Activated T-cell treated with anti-CD3 and anti-CD28 coated beads, Interleukin-2, amount 50 U/mL, for 48 hours (primary cell): ENCODE results near the gene DUOXA1.
"Not testable (repeated sequence)": the region's sequence is repeated elsewhere in the genome, so short reads cannot be mapped to it uniquely, and the experiment has no call there.

Source experiments
- DNase-seq, 2 experiments: peaks; one replicate each; pipeline ENCODE4 v3.0.0-alpha.2; 2020

The DUOXA1 gene

DNA sequence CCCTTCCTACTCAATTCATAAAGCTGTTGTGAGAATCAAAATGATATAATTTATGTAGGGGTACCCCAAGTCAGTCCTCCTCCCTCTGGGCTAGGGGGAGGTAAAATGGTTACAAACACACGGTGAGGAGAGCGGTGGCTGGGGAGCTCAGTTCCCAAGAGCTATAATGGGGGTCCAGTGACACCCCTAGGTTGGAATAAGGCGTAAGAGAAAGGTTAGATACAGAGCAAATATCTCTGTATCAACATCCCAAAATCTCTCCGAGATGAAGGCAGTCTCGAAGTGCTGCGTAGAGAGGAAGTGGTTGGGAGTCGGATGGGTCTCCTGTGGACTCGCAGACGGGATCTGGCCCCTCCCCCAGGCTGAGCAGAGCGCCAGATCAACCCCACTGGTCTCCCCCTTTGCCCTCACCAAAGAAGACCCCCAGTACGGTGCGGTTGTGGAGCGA is 17.5 kb downstream of the DUOXA1 start:
- DNase-seq: peak in 1 of 2 experiments; percentile 27

GRCh38 chr15:45111390-45112142 is 18.1 kb downstream of the DUOXA1 start:
- DNase-seq: no peak

GRCh38 chr15:45110256-45110820 is 19.3 kb downstream of the DUOXA1 start:
- DNase-seq: no peak

DNA sequence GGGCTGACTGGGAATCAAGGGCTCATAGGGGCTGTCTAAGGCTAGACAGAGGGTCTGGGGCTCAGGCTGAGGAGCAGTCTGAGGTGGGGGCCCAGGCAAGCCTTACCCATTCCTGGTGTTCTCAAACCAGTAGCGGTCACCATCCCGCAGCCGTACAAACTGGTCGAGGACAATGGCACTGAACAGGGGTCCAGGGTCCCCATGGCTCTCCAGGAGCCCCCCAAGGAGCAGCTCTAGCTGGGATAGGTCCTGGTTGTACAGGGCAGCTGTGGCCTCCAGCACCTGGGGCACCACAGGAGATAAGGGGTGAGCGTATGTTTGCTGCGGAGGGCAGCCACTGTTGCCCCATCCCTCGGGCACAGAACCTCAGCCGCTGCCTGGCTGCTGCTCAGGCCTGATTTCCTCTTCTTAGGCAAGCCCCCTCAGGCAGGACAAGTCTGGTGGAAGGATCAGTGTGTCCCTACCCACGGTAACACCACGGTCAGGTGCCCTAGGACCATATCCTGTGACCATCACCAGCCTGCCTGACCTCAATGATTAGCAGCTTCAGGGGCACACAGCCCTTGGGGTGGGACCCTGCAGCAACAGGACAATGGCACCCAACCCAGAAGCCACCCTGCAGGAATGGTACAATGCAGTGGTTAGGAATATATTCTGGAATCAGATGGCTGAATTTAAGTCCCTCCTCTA is 21.6 kb downstream of the DUOXA1 start:
- DNase-seq: no peak

DNA sequence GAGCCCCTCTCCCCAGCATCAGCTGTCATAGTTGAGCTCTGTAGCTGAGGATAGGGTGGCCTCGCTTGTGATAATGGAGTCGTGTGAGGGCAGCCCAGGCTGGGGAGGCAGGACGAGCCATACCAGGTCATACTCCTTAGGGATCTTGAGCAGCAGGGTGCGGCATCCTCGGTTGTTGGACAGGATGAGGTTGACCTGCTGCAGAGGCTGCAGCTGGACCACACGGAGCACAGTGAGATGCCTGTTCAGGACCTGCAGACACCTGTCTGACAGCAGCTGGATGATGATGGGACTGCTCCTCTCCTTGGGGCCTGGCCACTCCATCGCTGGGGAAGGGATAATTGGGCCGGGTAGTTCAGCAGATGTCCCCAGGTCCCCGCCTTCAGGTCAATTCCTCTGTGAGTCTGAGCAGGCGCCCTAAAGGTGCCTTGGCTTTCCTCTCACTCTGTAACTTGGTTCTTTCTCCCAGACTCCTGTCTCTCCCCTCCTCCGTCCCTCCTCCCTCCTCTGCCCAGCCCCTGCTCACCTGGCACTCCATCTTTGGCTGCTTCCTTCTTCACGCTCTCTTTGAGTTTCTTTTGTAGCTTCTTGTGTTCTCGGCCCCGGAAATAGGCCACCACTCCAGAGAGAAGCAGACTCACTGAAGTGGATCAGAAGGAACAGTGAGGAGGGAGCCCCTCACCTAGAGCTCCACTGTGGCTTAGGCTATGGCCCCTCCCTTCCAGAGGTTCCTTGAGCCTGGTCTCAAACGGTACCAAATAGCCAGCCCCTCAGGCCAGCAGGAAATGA is 23.5 kb downstream of the DUOXA1 start:
- DNase-seq: no peak

- DNase-seq: no peak
Measured at GRCh38 chr15:45105586-45105985, 24.1 kb downstream of the DUOXA1 start.

- DNase-seq: not testable (repeated sequence)
Measured at GRCh38 chr15:45104170-45104569, 25.5 kb downstream of the DUOXA1 start.

DNA sequence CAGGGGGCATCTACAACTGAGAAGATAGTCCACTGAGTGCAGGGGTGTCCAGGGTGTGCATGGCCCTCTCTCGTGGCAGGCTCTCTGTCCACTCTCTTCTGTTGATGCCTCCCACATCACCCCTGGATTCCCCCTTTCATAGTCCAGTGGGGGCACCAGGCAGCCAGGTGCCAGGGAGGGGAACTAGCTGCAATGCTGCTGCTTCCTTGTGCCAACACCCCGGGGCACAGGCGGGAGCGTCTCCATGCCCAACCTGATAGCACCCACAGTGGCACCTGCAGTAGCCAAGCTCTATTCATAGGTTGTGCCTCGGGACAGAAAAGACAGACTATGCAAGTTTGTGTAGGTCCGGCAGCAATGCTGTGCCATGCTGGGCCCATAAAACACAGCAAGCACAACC is 27.5 kb downstream of the DUOXA1 start:
- no peak for DNase-seq

- no peak for DNase-seq
Measured at GRCh38 chr15:45101749-45102148, 27.9 kb downstream of the DUOXA1 start.

- DNase-seq: no peak
Measured at GRCh38 chr15:45100884-45101625, 28.6 kb downstream of the DUOXA1 start.

DNA sequence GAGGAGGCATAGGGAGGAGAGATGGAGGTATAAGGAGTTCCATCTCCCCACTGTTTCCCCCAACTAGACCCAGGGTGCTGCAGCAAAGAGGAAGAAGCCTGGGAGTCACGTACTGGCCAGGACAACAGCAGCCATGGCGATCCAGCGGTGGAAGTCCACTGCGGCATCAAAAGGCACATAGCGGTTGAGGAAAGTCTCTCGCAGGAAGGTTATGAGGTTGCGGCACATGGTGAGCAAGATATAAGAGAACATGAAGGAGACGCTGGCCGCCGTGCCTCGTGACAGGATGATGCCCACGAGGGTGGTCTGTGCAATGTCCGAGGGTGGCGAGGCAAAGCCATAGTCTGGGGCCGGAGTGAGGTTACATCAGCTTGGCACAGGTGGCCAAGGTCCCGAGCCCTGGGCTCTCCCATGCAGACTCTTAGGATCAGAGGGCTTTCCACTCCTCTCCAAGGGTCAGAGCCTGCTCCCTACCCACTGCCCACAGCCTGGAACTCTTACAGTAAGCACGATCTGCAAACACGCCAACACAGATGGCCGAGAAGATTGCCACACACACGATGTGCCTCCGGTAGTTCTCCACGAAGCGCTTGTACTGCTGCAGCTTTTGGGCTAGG is 30.0 kb downstream of the DUOXA1 start:
- DNase-seq: no peak

DNA sequence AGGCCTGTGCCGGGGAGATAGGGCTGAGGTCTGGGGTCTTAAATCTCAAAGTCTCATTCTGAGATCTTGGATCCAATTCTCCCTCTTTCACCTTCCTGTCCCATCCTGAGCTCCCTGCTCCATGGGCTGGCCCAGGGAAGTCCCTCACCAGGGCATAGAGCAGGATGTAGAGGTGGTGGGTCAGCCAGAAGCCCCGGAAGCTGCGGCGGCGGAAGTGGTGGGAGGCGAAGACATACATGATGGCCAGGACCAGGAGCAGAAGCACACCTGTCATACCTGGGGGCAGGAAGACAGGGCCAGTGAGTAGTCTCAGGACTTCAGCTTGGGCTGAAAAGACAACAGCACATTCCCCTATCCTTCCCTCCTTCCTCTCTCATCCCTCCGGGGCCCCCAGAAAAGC is 32.2 kb downstream of the DUOXA1 start:
- peak in 1 of 2 experiments; percentile 9 for DNase-seq

DNA sequence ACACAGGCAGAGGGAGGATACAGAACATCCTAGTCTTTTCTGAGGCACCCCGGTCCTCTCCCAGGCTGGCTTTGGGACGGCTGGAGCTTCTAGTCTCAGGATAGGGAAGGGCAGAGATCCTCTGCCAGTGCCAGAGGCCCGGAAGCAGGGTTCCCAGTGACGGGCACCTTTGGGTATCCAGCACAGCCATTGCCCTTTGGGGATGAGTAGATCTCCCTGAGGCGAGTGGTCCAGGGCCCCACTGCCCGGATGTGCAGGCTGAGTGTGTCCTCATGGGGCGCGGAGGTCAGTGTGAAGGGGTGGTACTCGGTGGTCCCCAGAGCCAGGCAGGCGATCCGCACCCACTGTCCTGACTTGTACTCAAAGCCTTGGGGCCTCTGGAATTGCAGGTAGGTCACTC is 34.0 kb downstream of the DUOXA1 start:
- no peak for DNase-seq

GRCh38 chr15:45094358-45094730 is 35.3 kb downstream of the DUOXA1 start:
- DNase-seq: no peak

DNA sequence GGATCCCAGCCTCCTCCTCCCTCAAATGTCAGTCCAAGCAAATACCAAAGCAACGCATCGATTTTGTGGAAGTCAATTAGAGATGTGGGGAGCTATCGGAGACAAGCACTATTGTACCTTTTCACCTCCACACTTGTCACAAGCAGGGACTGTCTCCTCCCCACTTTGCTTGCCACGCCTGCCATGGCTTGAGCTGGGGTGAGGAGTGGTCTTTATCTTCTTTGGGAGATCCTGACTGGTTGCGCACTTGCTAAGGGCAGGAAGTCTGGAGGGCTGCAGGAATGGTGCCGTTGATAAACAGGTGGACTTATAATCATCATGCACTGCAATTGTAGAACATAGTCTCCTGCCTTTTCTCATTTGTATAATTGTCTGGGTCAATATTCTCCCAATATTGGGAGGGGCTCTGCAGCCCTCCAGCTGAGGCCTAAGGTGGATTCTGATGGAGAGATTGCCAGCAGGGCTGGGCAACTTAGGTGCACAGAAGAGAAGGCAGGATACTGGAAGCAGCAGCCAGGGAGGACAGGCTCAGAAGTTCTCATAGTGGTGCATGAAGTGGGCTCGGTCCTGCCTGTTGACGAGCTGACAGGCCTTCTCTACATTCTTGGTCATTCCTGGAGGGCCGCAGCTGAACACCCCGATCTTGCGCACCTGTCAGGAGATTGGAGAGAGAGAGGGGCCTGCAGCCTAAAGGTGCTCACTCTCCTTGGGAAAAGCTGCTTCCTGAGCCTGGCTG is 35.9 kb downstream of the DUOXA1 start:
- peak in 1 of 2 experiments; percentile 7 for DNase-seq

- DNase-seq: no peak
Measured at GRCh38 chr15:45093013-45093412, 36.7 kb downstream of the DUOXA1 start.

DNA sequence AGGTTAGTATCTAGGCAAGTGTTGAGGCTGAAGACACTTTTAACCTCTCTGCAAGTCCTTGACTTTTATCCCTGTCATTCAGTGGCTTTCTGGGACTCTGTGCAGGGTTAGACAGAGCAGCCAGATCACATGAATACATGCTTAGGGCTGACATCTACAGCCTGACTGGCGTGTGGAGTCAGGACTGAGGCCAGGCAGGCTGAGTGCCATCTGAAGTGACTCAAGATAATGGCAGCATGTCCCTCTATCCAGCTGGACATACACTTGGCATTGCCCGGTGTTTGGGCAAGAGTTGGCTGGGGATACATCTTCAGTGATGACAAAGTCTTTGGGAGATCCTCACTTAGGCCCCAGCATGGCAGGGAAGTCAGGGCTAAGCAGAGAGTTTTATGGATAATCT is 38.1 kb downstream of the DUOXA1 start:
- no peak for DNase-seq

DNA sequence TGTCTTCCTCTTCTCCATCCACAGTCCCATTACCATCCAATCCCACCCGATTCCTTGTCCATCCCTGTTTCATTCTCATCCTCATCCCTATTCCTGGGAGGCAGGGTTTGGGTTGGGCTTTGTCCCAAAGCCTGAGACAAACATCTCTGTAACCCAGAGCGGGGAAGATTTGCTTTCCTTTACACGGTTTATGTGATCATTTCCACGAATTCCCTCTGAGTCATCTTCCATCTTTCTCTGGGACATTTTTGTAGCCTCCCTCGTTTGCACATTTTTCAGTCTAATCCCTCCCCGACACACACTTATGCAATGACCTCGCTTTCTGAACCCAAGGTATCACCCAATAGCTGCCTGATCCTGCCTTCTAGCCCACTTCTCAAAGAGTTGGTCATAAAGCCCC is 38.5 kb downstream of the DUOXA1 start:
- DNase-seq: no peak

DNA sequence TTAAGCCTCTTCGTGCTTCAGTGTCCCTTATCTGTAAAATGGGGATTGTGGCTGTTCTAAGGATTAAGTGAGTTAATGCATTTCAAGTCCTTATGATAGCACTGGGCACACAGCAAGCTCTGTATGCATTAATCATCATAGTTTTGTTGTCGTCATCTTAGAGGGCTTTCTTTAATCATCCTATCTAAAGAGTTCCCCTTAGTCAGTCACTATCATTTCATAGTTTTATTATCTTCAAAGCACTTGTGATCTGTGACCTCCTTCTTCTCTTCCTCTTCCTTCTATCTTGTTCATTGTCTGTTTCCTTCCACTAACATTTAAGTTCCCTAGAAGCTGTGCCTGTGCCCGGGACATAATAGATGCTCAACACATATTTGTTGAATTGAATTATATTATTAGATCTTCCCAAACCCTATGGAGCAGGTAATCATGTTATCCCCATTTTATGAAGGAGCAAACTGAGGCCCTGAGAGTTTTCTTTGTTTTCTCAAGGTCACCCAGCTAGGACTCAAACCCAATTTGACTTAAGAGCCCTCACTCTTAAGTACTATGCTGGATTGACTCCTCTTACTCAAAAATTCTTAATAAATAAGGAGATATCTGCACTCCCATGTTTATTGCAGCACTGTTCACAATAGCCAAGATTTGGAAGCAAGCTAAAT is 39.8 kb downstream of the DUOXA1 start:
- no peak for DNase-seq

- no peak for DNase-seq
Measured at GRCh38 chr15:45088801-45089711, 40.6 kb downstream of the DUOXA1 start.
